ENCODE measurements around the gene CDC42BPA.

- no peak for TF ChIP-seq SP1 (IDR thresholded peaks at IDR 0.05)
- no peak for TF ChIP-seq FOXK2 (IDR thresholded peaks at IDR 0.05)
- TF ChIP-seq ELF4 (IDR thresholded peaks at IDR 0.05) = no peak
- TF ChIP-seq BHLHE40 (IDR thresholded peaks at IDR 0.05; ENCODE audit: borderline replicate concordance) = no peak
- TF ChIP-seq FOXM1 (IDR thresholded peaks at IDR 0.05; ENCODE audit: borderline replicate concordance) = no peak
- no peak for TF ChIP-seq SUZ12 (IDR thresholded peaks at IDR 0.05)
- TF ChIP-seq L3MBTL2 (conservative IDR thresholded peaks at IDR 0.05) = no peak
Observed at GRCh38 chr1:227068883-227069282, 249.4 kb downstream of the CDC42BPA start.
